GM18909 (cell line): Measurements from ENCODE around the gene BCAP31.

ENCODE experiments used
- ATAC-seq: cut with Tn5 transposase; IDR thresholded peaks from one replicate; pipeline ENCODE4 v1.9.1; 2021; ENCODE audit warnings: mild to moderate bottlenecking; ENCODE audit not compliant: unreplicated experiment, poor library complexity

Gene BCAP31

GRCh38 chrX:153662266-153662665 is 61.9 kb downstream of the BCAP31 start:
- ATAC-seq, result no peak

DNA sequence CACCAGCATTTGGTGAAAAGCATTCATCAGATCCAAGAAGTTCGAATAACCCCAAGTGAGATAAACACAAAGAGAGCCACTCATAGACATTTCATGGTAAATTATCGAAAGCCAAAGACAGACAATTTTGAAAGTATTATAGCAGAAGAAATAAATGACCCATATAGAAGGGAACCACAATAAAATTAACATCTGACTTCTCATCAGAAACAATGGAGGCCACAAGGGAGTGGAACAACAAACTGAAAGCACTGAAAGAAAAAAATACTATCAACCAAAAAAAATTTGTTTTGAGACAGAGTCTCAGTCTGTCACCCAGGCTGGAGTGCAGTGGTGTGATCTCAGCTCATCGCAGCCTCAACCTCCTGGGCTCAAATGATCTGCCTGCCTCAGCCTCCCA is 64.9 kb downstream of the BCAP31 start:
- ATAC-seq, result no peak

DNA sequence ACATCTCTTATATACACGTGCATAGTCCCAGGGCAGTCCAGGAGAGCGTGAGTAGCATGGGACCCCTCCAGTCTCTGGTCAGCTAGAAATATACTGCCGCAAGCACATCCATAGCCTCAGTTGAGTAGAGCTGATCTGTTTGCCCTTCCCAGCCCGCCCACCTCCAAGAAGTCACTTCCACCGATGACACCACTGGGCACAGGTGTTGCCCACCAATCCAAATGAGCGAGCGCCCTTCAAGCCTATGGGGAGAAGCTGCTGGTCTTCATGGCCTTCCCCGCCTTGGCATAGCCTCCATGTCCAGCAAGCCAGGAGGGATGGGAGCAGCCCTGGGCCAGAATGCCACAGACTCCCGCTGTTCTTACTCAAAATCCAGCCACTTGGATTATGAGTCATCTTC is 67.0 kb downstream of the BCAP31 start:
- ATAC-seq, result no peak

DNA sequence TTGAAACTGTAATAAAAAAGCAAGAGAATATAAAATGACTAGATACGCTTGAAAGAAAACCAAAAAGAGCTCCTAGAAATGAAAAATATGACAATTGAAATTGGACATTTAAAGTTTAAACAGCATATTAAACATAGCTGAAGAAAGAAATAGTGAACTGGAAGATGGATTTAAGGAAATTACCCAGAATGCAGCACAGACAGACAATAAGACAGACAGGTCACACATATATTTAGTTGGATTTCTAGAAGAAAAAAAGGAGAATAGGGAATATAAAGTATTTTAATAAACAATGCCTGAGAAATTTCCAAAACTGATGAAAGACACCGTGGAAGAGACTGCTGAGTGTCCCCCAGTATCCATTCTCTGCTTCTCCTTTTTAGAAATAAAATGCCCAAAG is 70.6 kb downstream of the BCAP31 start:
- no peak for ATAC-seq

DNA sequence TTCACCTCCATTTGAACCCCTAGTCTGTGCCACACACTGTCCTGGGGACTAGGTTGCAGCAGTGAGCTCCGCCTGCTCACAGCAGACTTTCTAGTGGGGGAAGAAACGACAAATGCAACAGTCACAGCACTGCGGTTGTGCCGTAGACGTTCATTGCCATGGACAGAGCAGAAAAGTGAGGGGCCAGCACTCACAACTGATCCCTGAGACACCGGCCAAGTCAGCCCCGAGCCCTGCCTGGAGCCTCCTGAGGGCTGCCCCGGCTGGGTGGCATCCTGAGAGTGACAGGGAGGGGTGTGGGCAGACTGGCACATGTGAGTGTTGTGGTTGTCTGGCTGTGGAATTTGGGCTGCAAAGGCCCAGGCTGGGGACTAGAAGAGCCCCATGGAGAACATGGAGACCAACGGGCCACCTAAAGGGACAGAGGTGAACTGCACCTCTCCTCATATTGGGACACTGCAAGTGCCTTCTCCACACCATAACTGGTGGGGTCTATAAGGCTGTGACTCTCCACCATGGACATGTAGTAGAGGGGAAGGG is 72.6 kb downstream of the BCAP31 start:
- ATAC-seq, result no peak

GRCh38 chrX:153650959-153651358 is 73.2 kb downstream of the BCAP31 start:
- no peak for ATAC-seq
